Measurements from ENCODE around the gene STK36. TPM values are rescaled to one million over a fixed set of nuclear protein-coding genes. Genes with fewer than 3 reads are reported as not detected.

Gene STK36
- total RNA-seq, 1 donor = 25.7 TPM

DNA sequence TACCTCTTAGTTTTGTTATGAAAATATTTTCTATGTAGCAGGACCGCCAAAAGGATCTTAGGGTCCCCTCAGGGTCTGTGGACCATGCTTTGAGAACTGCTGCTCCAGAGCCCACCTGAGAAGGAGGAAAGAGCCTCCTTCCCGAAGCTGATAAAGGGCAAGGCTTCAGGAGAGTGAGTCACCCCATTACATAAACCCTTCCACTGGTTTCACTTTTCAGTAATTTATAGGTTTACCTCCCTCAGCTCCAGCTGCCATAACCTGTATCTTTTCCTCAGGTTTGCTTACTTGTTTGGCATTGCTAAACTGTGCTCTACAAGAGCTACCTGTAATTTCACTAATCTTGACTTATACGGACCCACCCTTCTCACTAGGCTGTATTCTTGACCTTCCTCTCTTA, 45.4 kb downstream of the STK36 start:
- H2AFZ ChIP-seq (ENCODE audit: low read length) = no peak overlapping the region
- TF ChIP-seq CTCF (IDR thresholded peaks at IDR 0.05; ENCODE audit: extremely low read depth, low read depth, low read length) = no peak
- H3K79me2 ChIP-seq (ENCODE audit: insufficient read depth, low read length) = peaks cover 69% of the 10 kb centered on the region
- no peaks in the 10 kb centered on the region for H3K27me3 ChIP-seq (ENCODE audit: insufficient read depth, low read length)
- DNase-seq (ENCODE audit: insufficient read length, low spot score, missing footprints) = peak; percentile 46
- H3K36me3 ChIP-seq (ENCODE audit: insufficient read depth, low read length) = no peaks in the 10 kb centered on the region
- H3K27ac ChIP-seq (ENCODE audit: low read depth, low read length) = peak overlapping the region; percentile 2
- H3K9me3 ChIP-seq (ENCODE audit: low read depth, low read length) = no peaks in the 10 kb centered on the region
- H4K20me1 ChIP-seq (ENCODE audit: insufficient read depth, low read length) = no peaks in the 10 kb centered on the region
- peak overlapping the region; percentile 50 for H3K4me2 ChIP-seq (ENCODE audit: insufficient read depth, low read length)
- no peak overlapping the region for H3K4me3 ChIP-seq (ENCODE audit: insufficient read depth, low read length)
- H3K4me1 ChIP-seq (ENCODE audit: insufficient read depth, low read length) = peaks cover 12% of the 10 kb centered on the region

DNA sequence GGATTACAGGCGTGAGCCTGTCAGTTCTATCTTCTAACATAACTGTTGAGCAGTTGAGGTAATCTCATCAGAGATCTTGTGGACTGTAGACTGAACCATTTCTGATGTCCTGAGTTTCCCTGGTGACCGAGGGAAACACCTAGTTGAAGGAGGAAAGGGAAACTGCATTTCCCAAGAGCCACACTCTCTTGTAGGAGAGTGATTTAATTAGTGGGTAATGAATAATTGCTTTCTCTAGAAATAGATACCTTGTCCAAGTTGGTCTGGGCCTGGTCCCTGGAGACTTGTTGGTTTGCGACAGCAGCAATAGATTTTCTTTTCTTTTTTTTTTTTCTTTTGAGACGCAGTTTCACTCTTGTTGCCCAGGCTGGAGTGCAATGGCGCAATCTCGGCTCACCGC, 46.2 kb downstream of the STK36 start:
- no peaks in the 10 kb centered on the region for H3K36me3 ChIP-seq (ENCODE audit: insufficient read depth, low read length)
- no peak overlapping the region for H3K4me3 ChIP-seq (ENCODE audit: insufficient read depth, low read length)
- peaks cover 69% of the 10 kb centered on the region for H3K79me2 ChIP-seq (ENCODE audit: insufficient read depth, low read length)

DNA sequence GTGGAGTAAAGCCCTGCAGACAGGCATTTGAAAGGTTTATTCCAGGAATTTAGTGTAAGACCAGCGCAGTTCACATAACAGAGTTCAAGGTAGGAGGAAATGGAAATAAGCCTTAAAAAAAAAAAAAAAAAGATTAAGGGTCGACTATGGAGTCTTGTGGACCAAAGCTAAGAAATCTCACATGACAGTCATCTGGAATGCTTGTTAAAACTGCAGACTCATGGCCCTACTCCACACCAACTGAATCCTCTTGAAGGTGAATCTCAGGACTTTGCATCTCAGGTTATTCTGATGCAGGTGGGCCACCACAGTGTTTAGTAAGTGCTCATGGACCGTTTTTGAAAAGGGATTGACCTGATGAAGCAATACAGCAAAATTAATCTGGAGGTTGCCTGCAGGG, 47.6 kb downstream of the STK36 start:
- H3K36me3 ChIP-seq (ENCODE audit: insufficient read depth, low read length) = no peaks in the 10 kb centered on the region
- H3K4me1 ChIP-seq (ENCODE audit: insufficient read depth, low read length) = peaks cover 12% of the 10 kb centered on the region
- H3K27me3 ChIP-seq (ENCODE audit: insufficient read depth, low read length) = no peaks in the 10 kb centered on the region
- peak; percentile 27 for DNase-seq (ENCODE audit: insufficient read length, low spot score, missing footprints)
- no peak for TF ChIP-seq CTCF (IDR thresholded peaks at IDR 0.05; ENCODE audit: extremely low read depth, low read depth, low read length)
- no peak overlapping the region for H2AFZ ChIP-seq (ENCODE audit: low read length)
- H3K4me2 ChIP-seq (ENCODE audit: insufficient read depth, low read length) = no peak overlapping the region
- no peak overlapping the region for H3K27ac ChIP-seq (ENCODE audit: low read depth, low read length)
- H3K4me3 ChIP-seq (ENCODE audit: insufficient read depth, low read length) = no peak overlapping the region
- peaks cover 67% of the 10 kb centered on the region for H3K79me2 ChIP-seq (ENCODE audit: insufficient read depth, low read length)
- H3K9me3 ChIP-seq (ENCODE audit: low read depth, low read length) = no peaks in the 10 kb centered on the region
- H4K20me1 ChIP-seq (ENCODE audit: insufficient read depth, low read length) = peaks cover 7% of the 10 kb centered on the region

More for the DNA sequence above, 46.2 kb downstream of the STK36 start:
- no peaks in the 10 kb centered on the region for H3K27me3 ChIP-seq (ENCODE audit: insufficient read depth, low read length)
- no peak for DNase-seq (ENCODE audit: insufficient read length, low spot score, missing footprints)
- H2AFZ ChIP-seq (ENCODE audit: low read length) = no peak overlapping the region
- H3K9me3 ChIP-seq (ENCODE audit: low read depth, low read length) = no peaks in the 10 kb centered on the region
- no peak for TF ChIP-seq CTCF (IDR thresholded peaks at IDR 0.05; ENCODE audit: extremely low read depth, low read depth, low read length)
- H4K20me1 ChIP-seq (ENCODE audit: insufficient read depth, low read length) = peaks cover 1% of the 10 kb centered on the region
- no peak overlapping the region for H3K4me2 ChIP-seq (ENCODE audit: insufficient read depth, low read length)
- H3K4me1 ChIP-seq (ENCODE audit: insufficient read depth, low read length) = peaks cover 12% of the 10 kb centered on the region
- no peak overlapping the region for H3K27ac ChIP-seq (ENCODE audit: low read depth, low read length)

DNA sequence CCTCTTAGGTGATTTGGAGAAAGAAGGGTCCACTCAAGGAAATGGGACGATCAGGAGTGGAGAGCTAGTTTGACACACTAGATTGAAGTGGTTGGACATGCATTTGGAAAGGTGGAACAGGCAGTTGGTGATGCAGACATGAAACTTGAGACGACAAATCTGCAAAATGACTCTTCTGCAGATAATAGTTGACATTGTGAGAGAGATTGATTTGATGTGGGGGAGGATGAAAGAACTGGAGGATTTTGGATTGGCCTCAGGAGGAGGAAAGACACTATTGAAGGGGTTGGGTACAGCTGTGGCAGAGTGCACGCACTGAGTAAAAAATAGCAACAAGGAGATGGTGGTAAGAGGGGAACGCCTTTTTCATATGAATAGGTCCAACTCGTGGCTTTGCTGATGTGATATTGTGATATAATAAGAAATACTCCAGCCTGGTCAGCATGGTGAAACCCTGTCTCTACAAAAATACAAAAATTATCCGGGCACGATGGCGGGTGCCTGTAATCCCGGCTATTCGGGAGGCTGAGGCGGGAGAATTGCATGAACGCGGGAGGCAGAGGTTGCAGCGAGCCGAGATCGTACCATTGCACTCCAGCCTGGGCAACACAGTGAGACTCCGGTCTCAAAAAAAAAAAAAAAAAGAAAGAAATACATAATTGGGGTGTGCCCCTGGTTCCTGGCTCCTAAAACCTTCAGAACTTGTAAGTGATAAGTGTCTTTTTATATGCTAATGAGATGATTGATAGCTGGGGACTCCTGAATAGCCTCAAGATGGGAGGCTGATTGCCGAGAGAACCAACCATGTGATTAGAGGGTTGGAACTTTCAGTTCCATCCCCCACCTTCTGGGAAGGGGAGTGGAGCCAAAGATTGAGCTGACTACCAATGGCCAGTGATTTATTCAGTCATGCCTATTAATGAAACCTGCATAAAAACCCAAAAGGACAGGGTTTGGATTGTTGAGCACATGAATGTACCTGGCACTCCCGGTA, 48.5 kb downstream of the STK36 start:
- Histone ChIP-seq H3K36me3 (ENCODE audit: insufficient read depth, low read length) (no peaks in the 10 kb centered on the region), H3K27ac (ENCODE audit: low read depth, low read length) (no peak overlapping the region), H3K27me3 (ENCODE audit: insufficient read depth, low read length) (no peaks in the 10 kb centered on the region), H2AFZ (ENCODE audit: low read length) (no peak overlapping the region), H3K4me1 (ENCODE audit: insufficient read depth, low read length) (peaks cover 12% of the 10 kb centered on the region), H3K9me3 (ENCODE audit: low read depth, low read length) (no peaks in the 10 kb centered on the region), H3K4me2 (ENCODE audit: insufficient read depth, low read length) (no peak overlapping the region), H3K79me2 (ENCODE audit: insufficient read depth, low read length) (peaks cover 67% of the 10 kb centered on the region), H3K4me3 (ENCODE audit: insufficient read depth, low read length) (no peak overlapping the region), H4K20me1 (ENCODE audit: insufficient read depth, low read length) (peaks cover 7% of the 10 kb centered on the region)
- no peak for DNase-seq (ENCODE audit: insufficient read length, low spot score, missing footprints)
- TF ChIP-seq CTCF (IDR thresholded peaks at IDR 0.05; ENCODE audit: extremely low read depth, low read depth, low read length) = no peak

Measured in osteoblast (primary cell).